Activated T-helper 1 cell treated with anti-CD3 and anti-CD28 coated beads, Interleukin-12 subunit alpha, Interleukin-12 subunit beta, Interleukin-2, Interleukin-4 antibody, amounts not matched to agents 30 ng/mL and 10 ng/mL and 1 ng/mL, durations not matched to agents 14 hours and 24 hours and 36 hours (primary cell): ENCODE measurements around the gene CD46. TPM values are rescaled to one million over a fixed set of nuclear protein-coding genes. Genes with fewer than 3 reads are reported as not detected.

Experiments
- DNase-seq: peaks from one replicate; pipeline ENCODE4 v3.0.0; 2021; ENCODE audit warnings: low spot score
- H3K27ac Mint-ChIP-seq: one replicate; pipeline ENCODE4 v1.8.0; 2021; ENCODE audit warnings: mild to moderate bottlenecking, mixed read lengths
- H3K27me3 Mint-ChIP-seq: one replicate; pipeline ENCODE4 v1.8.0; 2022; ENCODE audit warnings: mild to moderate bottlenecking, moderate library complexity, mixed read lengths; ENCODE audit not compliant: insufficient read depth
- H3K36me3 Mint-ChIP-seq: one replicate; pipeline ENCODE4 v1.8.0; 2021; ENCODE audit warnings: low read depth, mixed read lengths
- H3K4me1 Mint-ChIP-seq: one replicate; pipeline ENCODE4 v1.8.0; 2021; ENCODE audit warnings: low read depth, mixed read lengths
- H3K4me3 Mint-ChIP-seq: one replicate; pipeline ENCODE4 v1.8.0; 2021; ENCODE audit warnings: mild to moderate bottlenecking, moderate library complexity, mixed read lengths
- H3K9me3 Mint-ChIP-seq: one replicate; pipeline ENCODE4 v1.8.0; 2021; ENCODE audit warnings: mixed read lengths
- intact Hi-C: fragments of 100-400 bp; cut with micrococcal nuclease; formaldehyde crosslinking; loops from one replicate; pipeline ENCODE4 v1.15.1; 2024
- total RNA-seq: library from RNA; stranded (reverse); gene quantifications from 2 replicates; pipeline ENCODE4 v1.2.3, GENCODE V29; 2022

The CD46 gene
- total RNA-seq, 1 donor from 2014 or later, result 101 TPM

- Mint-ChIP-seq H3K36me3 (peaks cover 49% of the 10 kb centered on the region), H3K4me3 (no peak overlapping the region), H3K27me3 (no peaks in the 10 kb centered on the region), H3K9me3 (no peaks in the 10 kb centered on the region), H3K27ac (peak overlapping the region; percentile 64), H3K4me1 (peaks cover 40% of the 10 kb centered on the region)
- intact Hi-C loops, result no loop called here
- no peak for DNase-seq
Observed at GRCh38 chr1:207806531-207807325, 54.9 kb downstream of the CD46 start.

GRCh38 chr1:207807326-207807689 is 55.5 kb downstream of the CD46 start:
- intact Hi-C loops, result no loop called here
- Mint-ChIP-seq H3K9me3 (no peaks in the 10 kb centered on the region), H3K27ac (peak overlapping the region; percentile 29), H3K4me1 (peaks cover 40% of the 10 kb centered on the region), H3K36me3 (peaks cover 48% of the 10 kb centered on the region), H3K4me3 (no peak overlapping the region), H3K27me3 (no peaks in the 10 kb centered on the region)
- no peak for DNase-seq

GRCh38 chr1:207807690-207808321 is 56.0 kb downstream of the CD46 start:
- H3K36me3 Mint-ChIP-seq, result peaks cover 48% of the 10 kb centered on the region

GRCh38 chr1:207808322-207808705 is 56.5 kb downstream of the CD46 start:
- Mint-ChIP-seq H3K9me3 (no peaks in the 10 kb centered on the region), H3K4me1 (peaks cover 44% of the 10 kb centered on the region), H3K36me3 (peaks cover 49% of the 10 kb centered on the region), H3K27ac (no peak overlapping the region), H3K4me3 (no peak overlapping the region), H3K27me3 (no peaks in the 10 kb centered on the region)
- intact Hi-C loops, result no loop called here
- no peak for DNase-seq

More at GRCh38 chr1:207807690-207808321, 56.0 kb downstream of the CD46 start:
- H3K9me3 Mint-ChIP-seq, result no peaks in the 10 kb centered on the region
- intact Hi-C loops, result no loop called here
- no peak for DNase-seq
- H3K4me3 Mint-ChIP-seq, result no peak overlapping the region
- peaks cover 40% of the 10 kb centered on the region for H3K4me1 Mint-ChIP-seq
- H3K27ac Mint-ChIP-seq, result peak overlapping the region; percentile 29
- no peaks in the 10 kb centered on the region for H3K27me3 Mint-ChIP-seq

- H3K36me3 Mint-ChIP-seq, result peaks cover 55% of the 10 kb centered on the region
- intact Hi-C loops, result no loop called here
- H3K27me3 Mint-ChIP-seq, result no peaks in the 10 kb centered on the region
- H3K4me1 Mint-ChIP-seq, result peaks cover 52% of the 10 kb centered on the region
- DNase-seq, result no peak
- no peak overlapping the region for H3K4me3 Mint-ChIP-seq
- H3K27ac Mint-ChIP-seq, result peak overlapping the region; percentile 40
- no peaks in the 10 kb centered on the region for H3K9me3 Mint-ChIP-seq
Observed at GRCh38 chr1:207808911-207809555, 57.2 kb downstream of the CD46 start.

GRCh38 chr1:207810173-207810572 is 58.3 kb downstream of the CD46 start:
- Mint-ChIP-seq H3K9me3 (no peaks in the 10 kb centered on the region), H3K27ac (no peak overlapping the region), H3K36me3 (peaks cover 61% of the 10 kb centered on the region), H3K4me1 (peaks cover 61% of the 10 kb centered on the region), H3K27me3 (no peaks in the 10 kb centered on the region), H3K4me3 (no peak overlapping the region)
- no peak for DNase-seq
- intact Hi-C loops, result no loop called here

GRCh38 chr1:207810606-207811295 is 58.9 kb downstream of the CD46 start:
- Mint-ChIP-seq H3K27ac (no peak overlapping the region), H3K4me1 (peaks cover 67% of the 10 kb centered on the region), H3K9me3 (no peaks in the 10 kb centered on the region), H3K36me3 (peaks cover 66% of the 10 kb centered on the region), H3K4me3 (no peak overlapping the region), H3K27me3 (no peaks in the 10 kb centered on the region)
- DNase-seq, result no peak
- intact Hi-C loops, result no loop called here

- H3K9me3 Mint-ChIP-seq, result no peaks in the 10 kb centered on the region
- H3K4me1 Mint-ChIP-seq, result peaks cover 72% of the 10 kb centered on the region
- no peak overlapping the region for H3K4me3 Mint-ChIP-seq
- no peak overlapping the region for H3K27ac Mint-ChIP-seq
- H3K27me3 Mint-ChIP-seq, result no peaks in the 10 kb centered on the region
- H3K36me3 Mint-ChIP-seq, result peaks cover 66% of the 10 kb centered on the region
- intact Hi-C loops, result no loop called here
- no peak for DNase-seq
Observed at GRCh38 chr1:207811319-207811718, 59.5 kb downstream of the CD46 start.

GRCh38 chr1:207811920-207812720 is 60.3 kb downstream of the CD46 start:
- peaks cover 72% of the 10 kb centered on the region for H3K4me1 Mint-ChIP-seq
- H3K27ac Mint-ChIP-seq, result peak overlapping the region; percentile 2
- H3K36me3 Mint-ChIP-seq, result peaks cover 64% of the 10 kb centered on the region
- H3K27me3 Mint-ChIP-seq, result no peaks in the 10 kb centered on the region
- no peaks in the 10 kb centered on the region for H3K9me3 Mint-ChIP-seq
- intact Hi-C loops, result no loop called here
- H3K4me3 Mint-ChIP-seq, result no peak overlapping the region
- no peak for DNase-seq

- no peak for DNase-seq
- peaks cover 72% of the 10 kb centered on the region for H3K4me1 Mint-ChIP-seq
- H3K36me3 Mint-ChIP-seq, result peaks cover 68% of the 10 kb centered on the region
- no peaks in the 10 kb centered on the region for H3K27me3 Mint-ChIP-seq
- H3K9me3 Mint-ChIP-seq, result no peaks in the 10 kb centered on the region
- intact Hi-C loops, result no loop called here
- H3K27ac Mint-ChIP-seq, result no peak overlapping the region
- H3K4me3 Mint-ChIP-seq, result no peak overlapping the region
Observed at GRCh38 chr1:207812778-207813511, 61.1 kb downstream of the CD46 start.

GRCh38 chr1:207813512-207813881 is 61.6 kb downstream of the CD46 start:
- Mint-ChIP-seq H3K36me3 (peaks cover 65% of the 10 kb centered on the region), H3K4me3 (no peak overlapping the region)
- DNase-seq, result no peak

GRCh38 chr1:207813946-207814345 is 62.1 kb downstream of the CD46 start:
- no peak overlapping the region for H3K27ac Mint-ChIP-seq
- H3K27me3 Mint-ChIP-seq, result no peaks in the 10 kb centered on the region
- DNase-seq, result no peak
- no peak overlapping the region for H3K4me3 Mint-ChIP-seq
- H3K36me3 Mint-ChIP-seq, result peaks cover 62% of the 10 kb centered on the region
- H3K9me3 Mint-ChIP-seq, result no peaks in the 10 kb centered on the region
- H3K4me1 Mint-ChIP-seq, result peaks cover 63% of the 10 kb centered on the region
- intact Hi-C loops, result no loop called here

More at GRCh38 chr1:207813512-207813881, 61.6 kb downstream of the CD46 start:
- H3K4me1 Mint-ChIP-seq, result peaks cover 67% of the 10 kb centered on the region
- H3K27me3 Mint-ChIP-seq, result no peaks in the 10 kb centered on the region
- H3K9me3 Mint-ChIP-seq, result no peaks in the 10 kb centered on the region
- H3K27ac Mint-ChIP-seq, result no peak overlapping the region
- intact Hi-C loops, result no loop called here
